HepG2 (cell line): ENCODE results near the gene SOS2. TPM values are rescaled to one million over a fixed set of nuclear protein-coding genes. Genes with fewer than 3 reads are reported as not detected.

Source experiments
- ATAC-seq: fragments of 200-7000 bp; cut with Tn5 transposase; 3 replicates; pipeline ENCODE4 v1.9.1; 2020; ENCODE audit warnings: mild to moderate bottlenecking, moderate library complexity
- BruUV-seq: library from RNA; stranded (reverse); fragments of 400-500 nt; replicated peaks from 2 replicates; lab custom pipeline; 2021; lab: Mats Ljungman, UMichigan
- CTCF ChIA-PET: fragments of 300-600 bp; formaldehyde crosslinking; extraction: SDS; loops from one replicate; lab custom pipeline; 2021; ENCODE audit warnings: low total read pairs, inconsistent platforms, low intra/inter-chr PET ratio; lab: Yijun Ruan, JAX
- POLR2A ChIA-PET: fragments of 350-600 bp; sonication (Branson Sonifier 250); formaldehyde crosslinking; loops from one replicate; lab custom pipeline; 2020; ENCODE audit warnings: antibody characterized with exemption, inconsistent platforms; lab: Yijun Ruan, JAX
- DNase-seq: peaks from one replicate; pipeline ENCODE4 v3.0.0-alpha.2; 2015; ENCODE audit warnings: low spot score
- FAIRE-seq: peaks from 3 replicates; lab custom pipeline; 2011; peaks lifted over from hg19 to GRCh38; lab: Jason Lieb, UNC
- H2AFZ ChIP-seq: one replicate; pipeline ENCODE4 v1.6.1; 2011; ENCODE audit warnings: low read length, inconsistent platforms
- H3K27ac ChIP-seq: fragments of 300-600 bp; 3 replicates; pipeline ENCODE4 v1.8.0; 2011; ENCODE audit warnings: mixed run types, mild to moderate bottlenecking, mixed read lengths, low read length, inconsistent platforms; ENCODE audit not compliant: insufficient read depth; ENCODE audit errors: extremely low read length
- H3K27me3 ChIP-seq, 2 experiments: fragments of 200-600 bp in 1 of 2; 2 replicates in 1 of 2; 3 replicates in 1 of 2; pipeline versions ENCODE4 v1.6.0 to v1.8.0; 2011; ENCODE audit warnings: low read length in 2 of 2, mild to moderate bottlenecking in 2 of 2, moderate library complexity in 2 of 2, inconsistent platforms in 1 of 2; ENCODE audit not compliant: insufficient read depth in 2 of 2, control insufficient read depth in 1 of 2
- H3K36me3 ChIP-seq, 2 experiments: fragments of 200-600 bp in 1 of 2; replicated peaks in 1 of 2; 2 replicates in 1 of 2; 3 replicates in 1 of 2; pipeline versions ENCODE4 v1.5.1 to v1.8.0; 2011; ENCODE audit warnings: low read length in 2 of 2, inconsistent platforms in 1 of 2; ENCODE audit not compliant: insufficient read depth in 2 of 2, control insufficient read depth in 1 of 2
- H3K4me1 ChIP-seq: 2 replicates; pipeline ENCODE4 v1.5.1; 2012; ENCODE audit warnings: low read length, inconsistent platforms; ENCODE audit not compliant: insufficient read depth
- H3K4me2 ChIP-seq: 2 replicates; pipeline ENCODE4 v1.6.0; 2011; ENCODE audit warnings: low read depth, low read length, inconsistent platforms
- H3K4me3 ChIP-seq, 3 experiments: fragments of 200-600 bp in 1 of 3; sonication (generic), shearing (Covaris generic) in 1 of 3; replicated peaks in 1 of 3; 2 replicates each; pipeline ENCODE4 v1.5.1; 2011 to 2016; ENCODE audit warnings: low read length in 3 of 3, inconsistent platforms in 2 of 3, low read depth in 2 of 3, mild to moderate bottlenecking in 2 of 3, control low read depth in 1 of 3, mixed read lengths in 1 of 3; ENCODE audit not compliant: insufficient read depth in 1 of 3
- H3K79me2 ChIP-seq: one replicate; pipeline ENCODE4 v1.6.1; 2011; ENCODE audit warnings: low read length, inconsistent platforms; ENCODE audit not compliant: insufficient read depth
- H3K9ac ChIP-seq: 2 replicates; pipeline ENCODE4 v1.6.0; 2011; ENCODE audit warnings: mild to moderate bottlenecking, low read depth, low read length, inconsistent platforms; ENCODE audit not compliant: insufficient read depth
- H3K9me3 ChIP-seq: 2 replicates; pipeline ENCODE4 v1.5.1; 2012; ENCODE audit warnings: mild to moderate bottlenecking, low read length
- H4K20me1 ChIP-seq: 2 replicates; pipeline ENCODE4 v1.6.0; 2011; ENCODE audit warnings: inconsistent platforms, mild to moderate bottlenecking, low read length, moderate library complexity; ENCODE audit not compliant: insufficient read depth
- CHD4 ChIP-seq: fragments of 200-600 bp; sonication (generic); IDR thresholded peaks from 2 replicates; pipeline ENCODE4 v1.7.0; 2017; ENCODE audit warnings: mild to moderate bottlenecking, low read length, borderline replicate concordance
- REPIN1 ChIP-seq: sonication (generic); formaldehyde crosslinking; IDR thresholded peaks from 2 replicates; pipeline ENCODE4 v1.8.0; 2022; ENCODE audit warnings: missing genetic modification reagents, low read depth, mild to moderate bottlenecking, borderline replicate concordance
- XRCC5 ChIP-seq: fragments of 200-400 bp; formaldehyde crosslinking; optimal IDR thresholded peaks from 2 replicates; pipeline ENCODE3; 2017; ENCODE audit warnings: mild to moderate bottlenecking, low read length
- ZBTB3 ChIP-seq: sonication (generic); formaldehyde crosslinking; IDR thresholded peaks from 2 replicates; pipeline ENCODE4 v1.4.0; 2020; ENCODE audit warnings: low read depth, mild to moderate bottlenecking, moderate library complexity, missing genetic modification reagents, borderline replicate concordance
- ZKSCAN8 ChIP-seq: IDR thresholded peaks from 2 replicates; pipeline ENCODE4 v1.6.1; 2016; ENCODE audit warnings: borderline replicate concordance, missing genetic modification reagents, missing compliant biosample characterization
- ZMAT3 ChIP-seq: sonication (generic); formaldehyde crosslinking; conservative IDR thresholded peaks from 2 replicates; pipeline ENCODE4 v1.7.0; 2021; ENCODE audit warnings: missing genetic modification reagents
- ZNF282 ChIP-seq: fragments of 450-650 bp; IDR thresholded peaks from 2 replicates; pipeline ENCODE4 v1.6.1; 2018; ENCODE audit not compliant: partially characterized antibody
- WGBS: methylation state at CpG from one replicate; pipeline ENCODE4 v1.1.6; 2017; ENCODE audit warnings: low lambda C conversion rate; 5-methylcytosine and 5-hydroxymethylcytosine counted together
- in situ Hi-C: cut with HindIII; loops from 2 replicates; pipeline ENCODE4 v1.10.0; 2017; ENCODE audit warnings: low pct_unique_long_range_greater_than_20kb; ENCODE audit not compliant: extremely low pct_ligation_motif_present
- intact Hi-C: fragments of 100-400 bp; cut with micrococcal nuclease; formaldehyde crosslinking; loops from one replicate; pipeline ENCODE4 v1.10.0; 2022; ENCODE audit not compliant: unreplicated experiment
- polyA plus RNA-seq, 8 experiments: library from polyadenylated mRNA; depleted of rRNA in 3 of 8; stranded (reverse) in 7 of 8; unstranded in 1 of 8; fragments of >200 nt; fragmentation: Illumina TruSeq in 4 of 8; extraction: Trizol in 4 of 8; gene quantifications; 2 replicates each; pipeline versions ENCODE4 v1.2.1 to v1.2.3, GENCODE V29; 2011 to 2016; ENCODE audit warnings: low read depth in 4 of 8, missing spikeins in 1 of 8, mixed read lengths in 1 of 8; ENCODE audit not compliant: insufficient read depth in 1 of 8
- total RNA-seq, 5 experiments: library from RNA; depleted of rRNA; stranded (reverse); fragments of >200 nt; fragmentation: Illumina TruSeq; extraction: Trizol; gene quantifications; 2 replicates each; pipeline ENCODE4 v1.2.3, GENCODE V29; 2016; ENCODE audit warnings: low read depth in 1 of 5
- TF ChIP-seq, protein P1 (sequence below): sonication (generic); formaldehyde crosslinking; IDR thresholded peaks from 2 replicates; pipeline ENCODE4 v1.5.1; 2020; ENCODE audit warnings: mild to moderate bottlenecking, missing genetic modification reagents

The SOS2 gene
- total and polyA plus RNA-seq, 2 of the 13 experiments (the other 11 are each of a cell fraction or from before 2014, with no cell fraction given): 9.3 to 12.1 TPM

GRCh38 chr14:50249136-50249775 is 17.9 kb upstream of the SOS2 start:
- Histone ChIP-seq H4K20me1 (no peaks in the 10 kb centered on the region), H3K27ac (no peak overlapping the region), H3K4me3 (no peak overlapping the region), H3K4me2 (no peak overlapping the region), H3K4me1 (peaks cover 9% of the 10 kb centered on the region), H3K9me3 (no peaks in the 10 kb centered on the region), H3K9ac (no peak overlapping the region), H3K36me3 (no peaks in the 10 kb centered on the region), H3K79me2 (no peaks in the 10 kb centered on the region), H2AFZ (no peak overlapping the region), H3K27me3 (no peaks in the 10 kb centered on the region)
- DNase-seq (no peak), ATAC-seq (no peak), FAIRE-seq (no peak)
- no TSS peak for BruUV-seq
- TF ChIP-seq ZKSCAN8 (CRISPR knock-in tag) (no peak), ZNF282 (no peak), REPIN1 (CRISPR knock-in tag) (no peak), ZMAT3 (CRISPR knock-in tag) (no peak), CHD4 (no peak), XRCC5 (no peak), ZBTB3 (CRISPR knock-in tag) (no peak)
- TF ChIP-seq, protein P1, sequence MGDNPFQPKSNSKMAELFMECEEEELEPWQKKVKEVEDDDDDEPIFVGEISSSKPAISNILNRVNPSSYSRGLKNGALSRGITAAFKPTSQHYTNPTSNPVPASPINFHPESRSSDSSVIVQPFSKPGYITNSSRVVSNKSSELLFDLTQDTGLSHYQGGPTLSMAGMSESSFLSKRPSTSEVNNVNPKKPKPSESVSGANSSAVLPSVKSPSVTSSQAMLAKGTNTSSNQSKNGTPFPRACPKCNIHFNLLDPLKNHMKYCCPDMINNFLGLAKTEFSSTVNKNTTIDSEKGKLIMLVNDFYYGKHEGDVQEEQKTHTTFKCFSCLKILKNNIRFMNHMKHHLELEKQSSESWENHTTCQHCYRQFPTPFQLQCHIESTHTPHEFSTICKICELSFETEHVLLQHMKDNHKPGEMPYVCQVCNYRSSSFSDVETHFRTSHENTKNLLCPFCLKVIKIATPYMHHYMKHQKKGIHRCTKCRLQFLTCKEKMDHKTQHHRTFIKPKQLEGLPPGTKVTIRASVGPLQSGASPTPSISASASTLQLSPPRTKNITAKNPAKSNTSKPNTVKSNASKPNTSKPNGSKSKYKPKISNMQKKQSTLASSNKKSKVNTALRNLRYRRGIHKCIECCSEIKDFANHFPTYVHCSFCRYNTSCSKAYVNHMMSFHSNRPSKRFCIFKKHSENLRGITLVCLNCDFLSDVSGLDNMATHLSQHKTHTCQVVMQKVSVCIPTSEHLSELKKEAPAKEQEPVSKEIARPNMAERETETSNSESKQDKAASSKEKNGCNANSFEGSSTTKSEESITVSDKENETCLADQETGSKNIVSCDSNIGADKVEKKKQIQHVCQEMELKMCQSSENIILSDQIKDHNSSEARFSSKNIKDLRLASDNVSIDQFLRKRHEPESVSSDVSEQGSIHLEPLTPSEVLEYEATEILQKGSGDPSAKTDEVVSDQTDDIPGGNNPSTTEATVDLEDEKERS (CRISPR knock-in tag): no peak
- intact Hi-C loops: no loop called here
- 89% methylated on average over 6 of the region's 7 CpGs for WGBS
- ChIA-PET CTCF (no interaction called here), POLR2A (no interaction called here)
- in situ Hi-C loops: loop anchor here (25.0 kb wide), 1 partner anchor 387 kb away; the partner anchor contains the start of gene NEMF
